Cardiac fibroblast (primary cell): ENCODE data around the gene MGAT5B.

Experiments
- DNase-seq, 2 donors: peaks; one replicate each; pipeline versions ENCODE4 v3.0.0 to v3.0.0-alpha.2; 2010; ENCODE audit warnings: low read depth in 2 of 2
- H3K4me3 ChIP-seq, 2 donors: replicated peaks in 1 of 2; 1 replicate in 1 of 2; 2 replicates in 1 of 2; pipeline ENCODE4 v1.5.1; 2011; ENCODE audit warnings: low read depth in 2 of 2, low read length in 2 of 2, mild to moderate bottlenecking in 2 of 2, moderate library complexity in 1 of 2
- CTCF ChIP-seq: IDR thresholded peaks from one replicate; pipeline ENCODE4 v1.5.1; 2011; ENCODE audit warnings: low read depth, mild to moderate bottlenecking, low read length, inconsistent platforms

The MGAT5B gene

GRCh38 chr17:76922084-76922483 is 53.9 kb downstream of the MGAT5B start:
- DNase-seq: no peak
- no peak for TF ChIP-seq CTCF
- H3K4me3 ChIP-seq: no peak overlapping the region

GRCh38 chr17:76922967-76923366 is 54.8 kb downstream of the MGAT5B start:
- no peak for DNase-seq
- H3K4me3 ChIP-seq: no peak overlapping the region
- TF ChIP-seq CTCF: no peak

- no peak overlapping the region for H3K4me3 ChIP-seq
- no peak for DNase-seq
- TF ChIP-seq CTCF: no peak
Measured at GRCh38 chr17:76923491-76923890, 55.3 kb downstream of the MGAT5B start.

- H3K4me3 ChIP-seq: no peak overlapping the region
- DNase-seq: no peak
- TF ChIP-seq CTCF: no peak
Measured at GRCh38 chr17:76924345-76925342, 56.4 kb downstream of the MGAT5B start.

- H3K4me3 ChIP-seq: no peak overlapping the region
- no peak for TF ChIP-seq CTCF
- no peak for DNase-seq
Measured at GRCh38 chr17:76925441-76925891, 57.3 kb downstream of the MGAT5B start.

GRCh38 chr17:76926237-76926866 is 58.1 kb downstream of the MGAT5B start:
- no peak overlapping the region for H3K4me3 ChIP-seq
- no peak for DNase-seq
- TF ChIP-seq CTCF: no peak
